Measurements from ENCODE around the gene SDC1. TPM values are rescaled to one million over a fixed set of nuclear protein-coding genes. Genes with fewer than 3 reads are reported as not detected.

The SDC1 gene
- total RNA-seq, 1 experiment from 2014 or later, result 11.5 TPM

GRCh38 chr2:20213651-20214565 is 11.0 kb downstream of the SDC1 start:
- peaks cover 36% of the 10 kb centered on the region for H3K79me2 ChIP-seq (ENCODE audit: low read length)
- H3K9ac ChIP-seq (ENCODE audit: low read length), result no peak overlapping the region; the same call in 1 of the 2 replicates
- no peak overlapping the region for H3K4me3 ChIP-seq (ENCODE audit: low read length)
- H3K27me3 ChIP-seq (ENCODE audit: low read length), result no peaks in the 10 kb centered on the region
- no peak overlapping the region for H2AFZ ChIP-seq (ENCODE audit: low read length)
- no peak overlapping the region for H3K4me2 ChIP-seq (ENCODE audit: low read depth, low read length, poor library complexity, severe bottlenecking)
- no peaks in the 10 kb centered on the region for H3K9me2 ChIP-seq (replicated peaks; ENCODE audit: insufficient read depth, low read length)
- no peaks in the 10 kb centered on the region for H3K36me3 ChIP-seq (ENCODE audit: insufficient read depth, low read length)
- H4K20me1 ChIP-seq (ENCODE audit: insufficient read depth, low read depth, low read length), result no peaks in the 10 kb centered on the region; the same call in none of the 2 replicates
- no peaks in the 10 kb centered on the region for H3K9me3 ChIP-seq (ENCODE audit: low read length)
- H3K4me1 ChIP-seq (ENCODE audit: low read length), result peaks cover 67% of the 10 kb centered on the region
- DNase-seq, result no peak
- peak overlapping the region; percentile 37; the same call in 1 of the 2 replicates for H3K27ac ChIP-seq (ENCODE audit: low read length)

GRCh38 chr2:20212871-20213503 is 11.9 kb downstream of the SDC1 start:
- no peaks in the 10 kb centered on the region for H3K36me3 ChIP-seq (ENCODE audit: insufficient read depth, low read length)
- H4K20me1 ChIP-seq (ENCODE audit: insufficient read depth, low read depth, low read length), result no peaks in the 10 kb centered on the region; the same call in none of the 2 replicates
- peaks cover 64% of the 10 kb centered on the region for H3K4me1 ChIP-seq (ENCODE audit: low read length)
- no peak for DNase-seq
- no peak overlapping the region for H3K27ac ChIP-seq (ENCODE audit: low read length)
- no peaks in the 10 kb centered on the region for H3K9me3 ChIP-seq (ENCODE audit: low read length)
- no peak overlapping the region for H3K4me2 ChIP-seq (ENCODE audit: low read depth, low read length, poor library complexity, severe bottlenecking)
- no peaks in the 10 kb centered on the region for H3K9me2 ChIP-seq (replicated peaks; ENCODE audit: insufficient read depth, low read length)
- H2AFZ ChIP-seq (ENCODE audit: low read length), result no peak overlapping the region
- H3K9ac ChIP-seq (ENCODE audit: low read length), result peak overlapping the region; percentile 24; the same call in 1 of the 2 replicates
- H3K4me3 ChIP-seq (ENCODE audit: low read length), result no peak overlapping the region
- H3K79me2 ChIP-seq (ENCODE audit: low read length), result peaks cover 32% of the 10 kb centered on the region
- no peaks in the 10 kb centered on the region for H3K27me3 ChIP-seq (ENCODE audit: low read length)

- H2AFZ ChIP-seq (ENCODE audit: low read length), result no peak overlapping the region
- no peaks in the 10 kb centered on the region for H3K36me3 ChIP-seq (ENCODE audit: insufficient read depth, low read length)
- no peak overlapping the region for H3K4me2 ChIP-seq (ENCODE audit: low read depth, low read length, poor library complexity, severe bottlenecking)
- no peak overlapping the region for H3K27ac ChIP-seq (ENCODE audit: low read length)
- H3K9me2 ChIP-seq (replicated peaks; ENCODE audit: insufficient read depth, low read length), result no peaks in the 10 kb centered on the region
- no peak overlapping the region for H3K4me3 ChIP-seq (ENCODE audit: low read length)
- peaks cover 59% of the 10 kb centered on the region for H3K4me1 ChIP-seq (ENCODE audit: low read length)
- no peaks in the 10 kb centered on the region for H3K27me3 ChIP-seq (ENCODE audit: low read length)
- no peak for DNase-seq
- H3K9me3 ChIP-seq (ENCODE audit: low read length), result no peaks in the 10 kb centered on the region
- peaks cover 30% of the 10 kb centered on the region for H3K79me2 ChIP-seq (ENCODE audit: low read length)
- H3K9ac ChIP-seq (ENCODE audit: low read length), result peak overlapping the region; percentile 24; the same call in 1 of the 2 replicates
- no peaks in the 10 kb centered on the region; the same call in none of the 2 replicates for H4K20me1 ChIP-seq (ENCODE audit: insufficient read depth, low read depth, low read length)
Measured at GRCh38 chr2:20212459-20212870, 12.5 kb downstream of the SDC1 start.

- Histone ChIP-seq H3K4me2 (ENCODE audit: low read depth, low read length, poor library complexity, severe bottlenecking) (no peak overlapping the region), H3K9me3 (ENCODE audit: low read length) (no peaks in the 10 kb centered on the region), H3K9me2 (replicated peaks; ENCODE audit: insufficient read depth, low read length) (no peaks in the 10 kb centered on the region), H3K4me1 (ENCODE audit: low read length) (peaks cover 55% of the 10 kb centered on the region), H3K27me3 (ENCODE audit: low read length) (no peaks in the 10 kb centered on the region), H3K9ac (ENCODE audit: low read length) (no peak overlapping the region), H4K20me1 (ENCODE audit: insufficient read depth, low read depth, low read length) (no peaks in the 10 kb centered on the region; the same call in none of the 2 replicates), H3K79me2 (ENCODE audit: low read length) (peaks cover 26% of the 10 kb centered on the region), H3K36me3 (ENCODE audit: insufficient read depth, low read length) (no peaks in the 10 kb centered on the region), H3K27ac (ENCODE audit: low read length) (no peak overlapping the region), H2AFZ (ENCODE audit: low read length) (no peak overlapping the region), H3K4me3 (ENCODE audit: low read length) (no peak overlapping the region)
- no peak for DNase-seq
Measured at GRCh38 chr2:20211860-20212458, 13.0 kb downstream of the SDC1 start.

- no peaks in the 10 kb centered on the region for H3K27me3 ChIP-seq (ENCODE audit: low read length)
- no peak overlapping the region for H3K27ac ChIP-seq (ENCODE audit: low read length)
- no peaks in the 10 kb centered on the region; the same call in 1 of the 2 replicates for H4K20me1 ChIP-seq (ENCODE audit: insufficient read depth, low read depth, low read length)
- no peaks in the 10 kb centered on the region for H3K9me3 ChIP-seq (ENCODE audit: low read length)
- no peaks in the 10 kb centered on the region for H3K9me2 ChIP-seq (replicated peaks; ENCODE audit: insufficient read depth, low read length)
- no peak for DNase-seq
- H3K4me2 ChIP-seq (ENCODE audit: low read depth, low read length, poor library complexity, severe bottlenecking), result no peak overlapping the region
- H3K79me2 ChIP-seq (ENCODE audit: low read length), result peaks cover 23% of the 10 kb centered on the region
- no peak overlapping the region for H3K9ac ChIP-seq (ENCODE audit: low read length)
- H3K4me1 ChIP-seq (ENCODE audit: low read length), result peaks cover 51% of the 10 kb centered on the region
- no peak overlapping the region for H2AFZ ChIP-seq (ENCODE audit: low read length)
- no peaks in the 10 kb centered on the region for H3K36me3 ChIP-seq (ENCODE audit: insufficient read depth, low read length)
- H3K4me3 ChIP-seq (ENCODE audit: low read length), result no peak overlapping the region
Measured at GRCh38 chr2:20211420-20211819, 13.5 kb downstream of the SDC1 start.

- H3K79me2 ChIP-seq (ENCODE audit: low read length), result peaks cover 15% of the 10 kb centered on the region; the same call in 1 of the 2 replicates
- no peak overlapping the region for H3K4me2 ChIP-seq (ENCODE audit: low read depth, low read length, poor library complexity, severe bottlenecking)
- peaks cover 42% of the 10 kb centered on the region for H3K4me1 ChIP-seq (ENCODE audit: low read length)
- no peaks in the 10 kb centered on the region for H3K9me2 ChIP-seq (replicated peaks; ENCODE audit: insufficient read depth, low read length)
- H2AFZ ChIP-seq (ENCODE audit: low read length), result no peak overlapping the region
- no peaks in the 10 kb centered on the region; the same call in 1 of the 2 replicates for H4K20me1 ChIP-seq (ENCODE audit: insufficient read depth, low read depth, low read length)
- no peak for DNase-seq
- H3K27ac ChIP-seq (ENCODE audit: low read length), result no peak overlapping the region
- no peaks in the 10 kb centered on the region for H3K9me3 ChIP-seq (ENCODE audit: low read length)
- H3K4me3 ChIP-seq (ENCODE audit: low read length), result no peak overlapping the region
- H3K36me3 ChIP-seq (ENCODE audit: insufficient read depth, low read length), result no peaks in the 10 kb centered on the region
- no peak overlapping the region for H3K9ac ChIP-seq (ENCODE audit: low read length)
- H3K27me3 ChIP-seq (ENCODE audit: low read length), result no peaks in the 10 kb centered on the region
Measured at GRCh38 chr2:20210462-20210861, 14.5 kb downstream of the SDC1 start.

GRCh38 chr2:20209373-20210109 is 15.4 kb downstream of the SDC1 start:
- H3K27me3 ChIP-seq (ENCODE audit: low read length), result no peaks in the 10 kb centered on the region
- H3K36me3 ChIP-seq (ENCODE audit: insufficient read depth, low read length), result no peaks in the 10 kb centered on the region
- no peaks in the 10 kb centered on the region for H3K9me3 ChIP-seq (ENCODE audit: low read length)
- H2AFZ ChIP-seq (ENCODE audit: low read length), result no peak overlapping the region
- no peak overlapping the region for H3K4me3 ChIP-seq (ENCODE audit: low read length)
- H3K4me2 ChIP-seq (ENCODE audit: low read depth, low read length, poor library complexity, severe bottlenecking), result no peak overlapping the region
- no peaks in the 10 kb centered on the region for H3K9me2 ChIP-seq (replicated peaks; ENCODE audit: insufficient read depth, low read length)
- H3K4me1 ChIP-seq (ENCODE audit: low read length), result peaks cover 32% of the 10 kb centered on the region
- H4K20me1 ChIP-seq (ENCODE audit: insufficient read depth, low read depth, low read length), result no peaks in the 10 kb centered on the region
- H3K27ac ChIP-seq (ENCODE audit: low read length), result no peak overlapping the region
- DNase-seq, result no peak
- no peak overlapping the region for H3K9ac ChIP-seq (ENCODE audit: low read length)
- H3K79me2 ChIP-seq (ENCODE audit: low read length), result peaks cover 7% of the 10 kb centered on the region; the same call in 1 of the 2 replicates

Measured in Karpas-422 (cell line).